IMR-90 (cell line): ENCODE data around the gene FKBP6. TPM values are rescaled to one million over a fixed set of nuclear protein-coding genes. Genes with fewer than 3 reads are reported as not detected.

Experiments used
- ATAC-seq: fragments of 200-7000 bp; cut with Tn5 transposase; 2 replicates; pipeline ENCODE4 v1.9.1; 2020; ENCODE audit warnings: low read depth, mild to moderate bottlenecking, moderate library complexity
- BruUV-seq: library from RNA; stranded (reverse); fragments of 400-500 nt; replicated peaks from 2 replicates; lab custom pipeline; 2021; lab: Mats Ljungman, UMichigan
- CTCF ChIA-PET: fragments of 300-600 bp; formaldehyde crosslinking; extraction: SDS; loops from one replicate; lab custom pipeline; 2021; ENCODE audit warnings: antibody characterized with exemption; lab: Yijun Ruan, JAX
- POLR2A ChIA-PET: fragments of 300-600 bp; sonication (Branson Sonifier 250); formaldehyde crosslinking; loops from one replicate; lab custom pipeline; 2022; ENCODE audit warnings: antibody characterized with exemption; ENCODE audit not compliant: unreplicated experiment; lab: Charles Lee
- DNase-seq: peaks from one replicate; pipeline ENCODE4 v3.0.0; 2013
- H2AFZ ChIP-seq: replicated peaks from 2 replicates; pipeline ENCODE3; 2013; ENCODE audit warnings: low read length, mild to moderate bottlenecking; ENCODE audit not compliant: poor library complexity
- H2AK5ac ChIP-seq: 2 replicates; pipeline ENCODE4 v1.6.1; 2013; ENCODE audit warnings: low read depth, low read length, inconsistent platforms
- H2AK9ac ChIP-seq: replicated peaks from 2 replicates; pipeline ENCODE3; 2013; ENCODE audit warnings: mild to moderate bottlenecking, low read depth, low read length, moderate library complexity; ENCODE audit not compliant: poor library complexity
- H2BK120ac ChIP-seq: 2 replicates; pipeline ENCODE4 v1.6.1; 2013; ENCODE audit warnings: low read depth, low read length, inconsistent platforms
- H2BK15ac ChIP-seq: 3 replicates; pipeline ENCODE4 v1.6.1; 2013; ENCODE audit warnings: low read depth, low read length, inconsistent platforms
- H2BK20ac ChIP-seq: 2 replicates; pipeline ENCODE4 v1.6.1; 2013; ENCODE audit warnings: low read depth, mild to moderate bottlenecking, inconsistent platforms, low read length, moderate library complexity
- H2BK5ac ChIP-seq: 2 replicates; pipeline ENCODE4 v1.6.1; 2013; ENCODE audit warnings: mild to moderate bottlenecking, low read depth, low read length, inconsistent platforms; ENCODE audit not compliant: poor library complexity, severe bottlenecking
- H3K14ac ChIP-seq: replicated peaks from 2 replicates; pipeline ENCODE4 v1.6.1; 2013; ENCODE audit warnings: low read depth, low read length, inconsistent platforms
- H3K18ac ChIP-seq: 2 replicates; pipeline ENCODE4 v1.6.1; 2013; ENCODE audit warnings: low read depth, low read length, control low read depth
- H3K23ac ChIP-seq: 2 replicates; pipeline ENCODE4 v1.6.1; 2013; ENCODE audit warnings: low read depth, low read length, inconsistent platforms
- H3K27ac ChIP-seq: 2 replicates; pipeline ENCODE4 v1.5.1; 2013; ENCODE audit warnings: mild to moderate bottlenecking, control low read depth, low read length; ENCODE audit not compliant: insufficient read depth
- H3K27me3 ChIP-seq: 2 replicates; pipeline ENCODE4 v1.6.1; 2013; ENCODE audit warnings: low read length; ENCODE audit not compliant: control insufficient read depth, insufficient read depth
- H3K36me3 ChIP-seq: 2 replicates; pipeline ENCODE4 v1.6.1; 2013; ENCODE audit warnings: low read length, mixed read lengths; ENCODE audit not compliant: control insufficient read depth, insufficient read depth
- H3K4ac ChIP-seq: 2 replicates; pipeline ENCODE4 v1.6.1; 2013; ENCODE audit warnings: low read depth, low read length, inconsistent platforms
- H3K4me1 ChIP-seq: 2 replicates; pipeline ENCODE4 v1.6.1; 2013; ENCODE audit warnings: low read length, mixed read lengths; ENCODE audit not compliant: control insufficient read depth, insufficient read depth
- H3K4me2 ChIP-seq: 2 replicates; pipeline ENCODE4 v1.6.1; 2013; ENCODE audit warnings: low read depth, mild to moderate bottlenecking, control low read depth, low read length, moderate library complexity
- H3K4me3 ChIP-seq: 2 replicates; pipeline ENCODE4 v1.5.1; 2013; ENCODE audit warnings: low read depth, mild to moderate bottlenecking, control low read depth, low read length, moderate library complexity; ENCODE audit not compliant: insufficient read depth
- H3K56ac ChIP-seq: 2 replicates; pipeline ENCODE4 v1.6.1; 2013; ENCODE audit warnings: low read length, inconsistent platforms; ENCODE audit not compliant: insufficient read depth; ENCODE audit errors: extremely low read depth
- H3K79me1 ChIP-seq, 2 experiments: 2 replicates each; pipeline ENCODE4 v1.6.1; 2013; ENCODE audit warnings: low read length in 2 of 2, inconsistent platforms in 1 of 2, low read depth in 1 of 2
- H3K9ac ChIP-seq: 2 replicates; pipeline ENCODE4 v1.6.1; 2013; ENCODE audit warnings: low read depth, low read length, control low read depth
- H3K9me1 ChIP-seq: 2 replicates; pipeline ENCODE4 v1.6.1; 2013; ENCODE audit warnings: low read length, inconsistent platforms; ENCODE audit not compliant: insufficient read depth
- H3K9me3 ChIP-seq: 2 replicates; pipeline ENCODE4 v1.6.1; 2013; ENCODE audit warnings: low read length; ENCODE audit not compliant: control insufficient read depth, insufficient read depth
- H4K20me1 ChIP-seq: 2 replicates; pipeline ENCODE4 v1.6.1; 2013; ENCODE audit warnings: low read length, inconsistent platforms; ENCODE audit not compliant: insufficient read depth
- H4K5ac ChIP-seq: 2 replicates; pipeline ENCODE4 v1.6.1; 2013; ENCODE audit warnings: mild to moderate bottlenecking, low read depth, low read length, control low read depth
- H4K8ac ChIP-seq, 2 experiments: 2 replicates each; pipeline ENCODE4 v1.6.1; 2013; ENCODE audit warnings: low read depth in 2 of 2, low read length in 2 of 2, control low read depth in 1 of 2, inconsistent platforms in 1 of 2
- H4K91ac ChIP-seq: 2 replicates; pipeline ENCODE4 v1.6.1; 2013; ENCODE audit warnings: low read depth, low read length, inconsistent platforms; ENCODE audit not compliant: insufficient read depth
- CHD1 ChIP-seq: IDR thresholded peaks from 2 replicates; pipeline ENCODE4 v1.6.1; 2012; ENCODE audit warnings: low read depth, low read length, improper control_type of control experiment
- FOS ChIP-seq: fragments of 150-350 bp; IDR thresholded peaks from 2 replicates; pipeline ENCODE4 v1.6.1; 2016; ENCODE audit warnings: low read depth, low read length
- MAZ ChIP-seq: IDR thresholded peaks from 2 replicates; pipeline ENCODE4 v1.6.1; 2012; ENCODE audit warnings: low read depth, mild to moderate bottlenecking, low read length, improper control_type of control experiment, moderate library complexity, borderline replicate concordance
- RAD21 ChIP-seq: IDR thresholded peaks from 2 replicates; pipeline ENCODE4 v1.6.1; 2012; ENCODE audit warnings: low read length, improper control_type of control experiment
- WGBS, 2 experiments: methylation state at CpG; one replicate each; pipeline versions ENCODE4 v1.1.5 to v1.1.7; 2013; ENCODE audit warnings: missing lambda C conversion rate in 2 of 2; ENCODE audit not compliant: insufficient read length in 1 of 2; ENCODE audit errors: extremely low coverage in 2 of 2; 5-methylcytosine and 5-hydroxymethylcytosine counted together
- dilution Hi-C: fragments of 300-500 bp; cut with HindIII; formaldehyde crosslinking; loops from one replicate; pipeline ENCODE4 v1.14.3; 2018; ENCODE audit warnings: low sequenced_read_pairs; ENCODE audit not compliant: unreplicated experiment
- in situ Hi-C: fragments of 300-500 bp; cut with MboI; formaldehyde crosslinking; loops from 3 replicates; pipeline ENCODE4 v1.14.3; 2019; ENCODE audit warnings: low sequenced_read_pairs, inconsistent platforms, mixed read lengths
- intact Hi-C: fragments of 100-400 bp; cut with micrococcal nuclease; formaldehyde crosslinking; loops from 2 replicates; pipeline ENCODE4 v1.10.0; 2022
- polyA plus RNA-seq, 3 experiments: library from polyadenylated mRNA; depleted of rRNA; stranded (reverse); fragments of >200 nt; gene quantifications; 2 replicates each; pipeline ENCODE4 v1.2.3, GENCODE V29; 2012; ENCODE audit warnings: low replicate concordance in 1 of 3
- total RNA-seq: library from RNA; depleted of rRNA; stranded (reverse); fragments of >200 nt; gene quantifications from 2 replicates; pipeline ENCODE4 v1.2.3, GENCODE V29; 2012
- TF ChIP-seq, protein P1 (sequence below): fragments of 150-350 bp; IDR thresholded peaks from 2 replicates; pipeline ENCODE4 v1.6.1; 2016; ENCODE audit warnings: low read depth, mild to moderate bottlenecking, low read length, moderate library complexity, borderline replicate concordance

Gene FKBP6
- total and polyA plus RNA-seq, 2 of the 4 experiments (the other 2 are of a cell fraction), result not detected

- no peak for TF ChIP-seq RAD21
Observed at GRCh38 chr7:73358590-73359275, 30.8 kb downstream of the FKBP6 start (continued).

DNA sequence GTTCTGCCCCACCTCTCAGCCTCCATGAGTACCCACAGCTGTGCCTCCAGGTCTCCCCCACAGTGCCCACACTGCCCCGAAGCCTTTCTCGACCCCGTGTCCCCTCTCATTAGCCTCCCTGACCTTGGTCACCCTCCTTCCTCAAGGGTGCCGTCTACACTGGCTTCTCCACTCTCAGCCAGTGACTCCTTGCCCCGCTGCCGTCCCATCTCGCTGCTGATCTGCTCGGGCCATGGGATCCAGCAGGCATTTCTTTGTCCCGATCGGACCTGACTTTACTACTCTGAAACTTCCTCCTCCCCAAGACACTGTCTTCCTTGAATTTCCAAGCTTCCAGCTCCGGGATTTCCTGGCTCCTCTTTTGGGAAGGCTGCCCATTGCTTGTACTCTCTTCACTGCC is 31.3 kb downstream of the FKBP6 start:
- BruUV-seq, result no TSS peak
- intact Hi-C loops, result no loop called here

More for the DNA sequence above, 31.3 kb downstream of the FKBP6 start:
- no peak overlapping the region for H3K9ac ChIP-seq
- peaks cover 9% of the 10 kb centered on the region for H3K27me3 ChIP-seq
- H4K8ac ChIP-seq, result no peak overlapping the region
- no peak overlapping the region for H2BK5ac ChIP-seq
- H2AK9ac ChIP-seq, result no peak overlapping the region
- in situ Hi-C loops (no loop called here), dilution Hi-C loops (no loop called here)
- H2BK120ac ChIP-seq, result no peak overlapping the region
- no peaks in the 10 kb centered on the region for H3K36me3 ChIP-seq
- no peak overlapping the region for H3K18ac ChIP-seq
- H3K27ac ChIP-seq, result no peak overlapping the region
- H3K9me1 ChIP-seq, result peaks cover 4% of the 10 kb centered on the region; the same call in 1 of the 2 replicates
- H3K4me1 ChIP-seq, result peaks cover 4% of the 10 kb centered on the region; the same call in 1 of the 2 replicates
- no peak overlapping the region for H2AFZ ChIP-seq
- no peak overlapping the region; the same call in 1 of the 2 replicates for H2AK5ac ChIP-seq
- H4K20me1 ChIP-seq, result no peaks in the 10 kb centered on the region
- DNase-seq (no peak), ATAC-seq (no peak)
- H3K14ac ChIP-seq, result no peak overlapping the region
- ChIA-PET POLR2A (no interaction called here), CTCF (interaction anchor here (1.3 kb wide), 1 partner anchor 12 kb away, joined by 3 read pairs; no protein-coding TSS in a partner anchor)
- H3K9me3 ChIP-seq, result no peaks in the 10 kb centered on the region
- no peak overlapping the region for H4K91ac ChIP-seq
- no peak overlapping the region for H3K4me2 ChIP-seq
- H3K23ac ChIP-seq, result no peak overlapping the region
- H3K4me3 ChIP-seq, result no peak overlapping the region
- H3K79me1 ChIP-seq, result no peaks in the 10 kb centered on the region
- H3K56ac ChIP-seq, result no peak overlapping the region
- H2BK15ac ChIP-seq, result no peak overlapping the region
- no peak overlapping the region for H3K4ac ChIP-seq
- TF ChIP-seq MAZ, result no peak
- TF ChIP-seq, protein P1, sequence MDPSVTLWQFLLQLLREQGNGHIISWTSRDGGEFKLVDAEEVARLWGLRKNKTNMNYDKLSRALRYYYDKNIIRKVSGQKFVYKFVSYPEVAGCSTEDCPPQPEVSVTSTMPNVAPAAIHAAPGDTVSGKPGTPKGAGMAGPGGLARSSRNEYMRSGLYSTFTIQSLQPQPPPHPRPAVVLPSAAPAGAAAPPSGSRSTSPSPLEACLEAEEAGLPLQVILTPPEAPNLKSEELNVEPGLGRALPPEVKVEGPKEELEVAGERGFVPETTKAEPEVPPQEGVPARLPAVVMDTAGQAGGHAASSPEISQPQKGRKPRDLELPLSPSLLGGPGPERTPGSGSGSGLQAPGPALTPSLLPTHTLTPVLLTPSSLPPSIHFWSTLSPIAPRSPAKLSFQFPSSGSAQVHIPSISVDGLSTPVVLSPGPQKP, result no peak
- TF ChIP-seq CHD1, result no peak
- no peak for TF ChIP-seq FOS
- no peak overlapping the region for H4K5ac ChIP-seq
- no peak overlapping the region for H2BK20ac ChIP-seq
- 86% methylated on average over 11 of the region's 11 CpGs; no CpG with 5 or more reads in 1 of the 2 experiments for WGBS, 2 experiments
